Measurements from ENCODE around the gene BRD4.

Gene BRD4

GRCh38 chr19:15248648-15249527 is 83.5 kb downstream of the BRD4 start:
- no peak for DNase-seq (ENCODE audit: low read depth)

GRCh38 chr19:15248106-15248505 is 84.2 kb downstream of the BRD4 start:
- no peak for DNase-seq (ENCODE audit: low read depth)

GRCh38 chr19:15247107-15248014 is 85.0 kb downstream of the BRD4 start:
- no peak for DNase-seq (ENCODE audit: low read depth)

- no peak for DNase-seq (ENCODE audit: low read depth)
Observed at GRCh38 chr19:15246198-15246481, 86.2 kb downstream of the BRD4 start.

- no peak for DNase-seq (ENCODE audit: low read depth)
Observed at GRCh38 chr19:15245370-15246197, 86.8 kb downstream of the BRD4 start.

- DNase-seq (ENCODE audit: low read depth), result no peak
Observed at GRCh38 chr19:15244808-15245207, 87.5 kb downstream of the BRD4 start.

- DNase-seq (ENCODE audit: low read depth), result no peak
Observed at GRCh38 chr19:15244106-15244803, 88.1 kb downstream of the BRD4 start.

GRCh38 chr19:15243236-15243957 is 88.9 kb downstream of the BRD4 start:
- no peak for DNase-seq (ENCODE audit: low read depth)

GRCh38 chr19:15241259-15241910 is 91.0 kb downstream of the BRD4 start:
- no peak for DNase-seq (ENCODE audit: low read depth)

- no peak for DNase-seq (ENCODE audit: low read depth)
Observed at GRCh38 chr19:15240515-15240914, 91.8 kb downstream of the BRD4 start.

- no peak for DNase-seq (ENCODE audit: low read depth)
Observed at GRCh38 chr19:15239337-15239949, 92.9 kb downstream of the BRD4 start.

GRCh38 chr19:15238639-15239155 is 93.6 kb downstream of the BRD4 start:
- no peak for DNase-seq (ENCODE audit: low read depth)

GRCh38 chr19:15237759-15238638 is 94.3 kb downstream of the BRD4 start:
- DNase-seq (ENCODE audit: low read depth), result no peak

- DNase-seq (ENCODE audit: low read depth), result no peak
Observed at GRCh38 chr19:15236886-15237285, 95.5 kb downstream of the BRD4 start.

GRCh38 chr19:15235781-15236180 is 96.6 kb downstream of the BRD4 start:
- DNase-seq (ENCODE audit: low read depth), result no peak

GRCh38 chr19:15234431-15235130 is 97.8 kb downstream of the BRD4 start:
- DNase-seq (ENCODE audit: low read depth), result no peak

GRCh38 chr19:15231271-15231670 is 101.1 kb downstream of the BRD4 start:
- no peak for DNase-seq (ENCODE audit: low read depth)

GRCh38 chr19:15227261-15227660 is 105.1 kb downstream of the BRD4 start:
- no peak for DNase-seq (ENCODE audit: low read depth)

Measured in stimulated activated CD8-positive, alpha-beta memory T cell treated with anti-CD3 and anti-CD28 coated beads, Interleukin-4, amount 100 ng/mL, for 24 hours (primary cell).